Kidney capillary endothelial cell (primary cell): Measurements from ENCODE around the gene ASMTL.
"Not testable (repeated sequence)": the region's sequence is repeated elsewhere in the genome, so short reads cannot be mapped to it uniquely, and the experiment has no call there.

Source experiments
- DNase-seq: peaks from one replicate; pipeline ENCODE4 v3.0.0-alpha.2; 2018; ENCODE audit warnings: low spot score

The ASMTL gene

GRCh38 chrX:1482530-1482928 lies 29.8 kb upstream of the ASMTL start:
- not testable (repeated sequence) for DNase-seq

- peak; percentile 86 for DNase-seq
Observed at GRCh38 chrX:1481636-1482529, 29.2 kb upstream of the ASMTL start.

- no peak for DNase-seq
Observed at GRCh38 chrX:1480082-1480785, 27.5 kb upstream of the ASMTL start.

- no peak for DNase-seq
Observed at GRCh38 chrX:1477801-1478458, 25.2 kb upstream of the ASMTL start.

- no peak for DNase-seq
Observed at GRCh38 chrX:1477229-1477628, 24.5 kb upstream of the ASMTL start.

- DNase-seq, result no peak
Observed at GRCh38 chrX:1476682-1477081, 24.0 kb upstream of the ASMTL start.

- no peak for DNase-seq
Observed at GRCh38 chrX:1475881-1476280, 23.2 kb upstream of the ASMTL start.

- no peak for DNase-seq
Observed at GRCh38 chrX:1475481-1475880, 22.8 kb upstream of the ASMTL start.

GRCh38 chrX:1474593-1474992 lies 21.9 kb upstream of the ASMTL start:
- not testable (repeated sequence) for DNase-seq

GRCh38 chrX:1472975-1473374 lies 20.3 kb upstream of the ASMTL start:
- no peak for DNase-seq

- no peak for DNase-seq
Observed at GRCh38 chrX:1468250-1468772, 15.6 kb upstream of the ASMTL start.

GRCh38 chrX:1466971-1467561 lies 14.4 kb upstream of the ASMTL start:
- no peak for DNase-seq

- no peak for DNase-seq
Observed at GRCh38 chrX:1466232-1466661, 13.5 kb upstream of the ASMTL start.

- no peak for DNase-seq
Observed at GRCh38 chrX:1465286-1466231, 12.8 kb upstream of the ASMTL start.

- DNase-seq, result no peak
Observed at GRCh38 chrX:1464971-1465285, 12.2 kb upstream of the ASMTL start.

- no peak for DNase-seq
Observed at GRCh38 chrX:1464041-1464970, 11.6 kb upstream of the ASMTL start.

- DNase-seq, result no peak
Observed at GRCh38 chrX:1463581-1463980, 10.9 kb upstream of the ASMTL start.

- DNase-seq, result peak; percentile 97
Observed at GRCh38 chrX:1462596-1463251, 10.0 kb upstream of the ASMTL start.

GRCh38 chrX:1462110-1462509 lies 9.4 kb upstream of the ASMTL start:
- no peak for DNase-seq

- DNase-seq, result no peak
Observed at GRCh38 chrX:1455948-1456280, 3.2 kb upstream of the ASMTL start.
